Hematopoietic multipotent progenitor cell treated with erythropoietin and hydrocortisone succinate and interleukin-3 and kit ligand, for 17 days (in vitro differentiated cells): ENCODE measurements around the gene LCP1.
A peak's percentile ranks its signal among the peaks of the same experiment; 100 is the strongest.
"Not testable (repeated sequence)": the region's sequence is repeated elsewhere in the genome, so short reads cannot be mapped to it uniquely, and the experiment has no call there.

ENCODE experiments used
- DNase-seq: peaks from one replicate; pipeline ENCODE4 v3.0.0-alpha.2; 2015; ENCODE audit warnings: low spot score

The LCP1 gene

GRCh38 chr13:46181840-46182490 lies at the start of gene LCP1:
Gene LCP1, minus strand, starts transcription at chr13:46182177. Its CDS starts 22,515 bp downstream, at chr13:46159662.
- DNase-seq = peak; percentile 32

GRCh38 chr13:46229251-46229650 lies 47.3 kb upstream of the LCP1 start:
- DNase-seq = no peak

- not testable (repeated sequence) for DNase-seq
Observed at GRCh38 chr13:46220234-46220633, 38.3 kb upstream of the LCP1 start.

- not testable (repeated sequence) for DNase-seq
Observed at GRCh38 chr13:46214741-46215140, 32.8 kb upstream of the LCP1 start.

GRCh38 chr13:46213242-46213641 lies 31.3 kb upstream of the LCP1 start:
- DNase-seq = no peak

GRCh38 chr13:46211483-46212351 lies 29.7 kb upstream of the LCP1 start, which contains the start of gene LRRC63:
Gene LRRC63, plus strand, starts transcription at chr13:46211928. Its CDS starts 1,107 bp downstream, at chr13:46213035.
- DNase-seq = peak; percentile 75

GRCh38 chr13:46211116-46211482 lies 29.1 kb upstream of the LCP1 start:
- peak; percentile 42 for DNase-seq

GRCh38 chr13:46210362-46211083 lies 28.5 kb upstream of the LCP1 start:
- DNase-seq = peak; percentile 13

- no peak for DNase-seq
Observed at GRCh38 chr13:46207828-46208227, 25.9 kb upstream of the LCP1 start.

GRCh38 chr13:46206143-46206542 lies 24.2 kb upstream of the LCP1 start:
- no peak for DNase-seq

- DNase-seq = no peak
Observed at GRCh38 chr13:46202966-46203365, 21.0 kb upstream of the LCP1 start.

- DNase-seq = no peak
Observed at GRCh38 chr13:46202188-46202795, 20.3 kb upstream of the LCP1 start.

GRCh38 chr13:46198696-46199193 lies 16.8 kb upstream of the LCP1 start:
- no peak for DNase-seq

- no peak for DNase-seq
Observed at GRCh38 chr13:46197299-46198048, 15.5 kb upstream of the LCP1 start.

- no peak for DNase-seq
Observed at GRCh38 chr13:46195016-46195415, 13.0 kb upstream of the LCP1 start.

- no peak for DNase-seq
Observed at GRCh38 chr13:46192412-46192811, 10.4 kb upstream of the LCP1 start.

GRCh38 chr13:46185634-46186033 lies 3.7 kb upstream of the LCP1 start:
- DNase-seq = no peak

GRCh38 chr13:46184277-46184699 lies 2.3 kb upstream of the LCP1 start:
- peak; percentile 45 for DNase-seq

- peak; percentile 27 for DNase-seq
Observed at GRCh38 chr13:46183018-46183946, 1.3 kb upstream of the LCP1 start.

- DNase-seq = peak; percentile 23
Observed at GRCh38 chr13:46182491-46182877, 507 bp upstream of the LCP1 start.
